ENCODE results near the gene MYPOP. TPM values are rescaled to one million over a fixed set of nuclear protein-coding genes. Genes with fewer than 3 reads are reported as not detected.

The MYPOP gene
- total and polyA plus RNA-seq, 10 of the 15 experiments (the other 5 are each of a cell fraction or from before 2014, with no cell fraction given), result 0.47 to 9.4 (median 1.4) TPM

DNA sequence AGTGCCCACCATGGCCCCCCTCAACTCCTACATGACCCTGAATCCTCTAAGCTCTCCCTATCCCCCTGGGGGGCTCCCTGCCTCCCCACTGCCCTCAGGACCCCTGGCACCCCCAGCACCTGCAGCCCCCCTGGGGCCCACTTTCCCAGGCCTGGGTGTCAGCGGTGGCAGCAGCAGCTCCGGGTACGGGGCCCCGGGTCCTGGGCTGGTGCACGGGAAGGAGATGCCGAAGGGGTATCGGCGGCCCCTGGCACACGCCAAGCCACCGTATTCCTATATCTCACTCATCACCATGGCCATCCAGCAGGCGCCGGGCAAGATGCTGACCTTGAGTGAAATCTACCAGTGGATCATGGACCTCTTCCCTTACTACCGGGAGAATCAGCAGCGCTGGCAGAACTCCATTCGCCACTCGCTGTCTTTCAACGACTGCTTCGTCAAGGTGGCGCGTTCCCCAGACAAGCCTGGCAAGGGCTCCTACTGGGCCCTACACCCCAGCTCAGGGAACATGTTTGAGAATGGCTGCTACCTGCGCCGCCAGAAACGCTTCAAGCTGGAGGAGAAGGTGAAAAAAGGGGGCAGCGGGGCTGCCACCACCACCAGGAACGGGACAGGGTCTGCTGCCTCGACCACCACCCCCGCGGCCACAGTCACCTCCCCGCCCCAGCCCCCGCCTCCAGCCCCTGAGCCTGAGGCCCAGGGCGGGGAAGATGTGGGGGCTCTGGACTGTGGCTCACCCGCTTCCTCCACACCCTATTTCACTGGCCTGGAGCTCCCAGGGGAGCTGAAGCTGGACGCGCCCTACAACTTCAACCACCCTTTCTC lies 30.1 kb downstream of the MYPOP start:
- in situ Hi-C loops (cut with MboI), result no loop called here
- Histone ChIP-seq H3K4me3 (no peak overlapping the region), H3K4me1 (ENCODE audit: control insufficient read depth, insufficient read depth, low read length) (peaks cover 8% of the 10 kb centered on the region), H3K4me2 (ENCODE audit: control insufficient read depth, insufficient read depth) (no peak overlapping the region), H4K20me1 (ENCODE audit: control insufficient read depth, insufficient read depth) (no peaks in the 10 kb centered on the region), H3K79me2 (ENCODE audit: control insufficient read depth, insufficient read depth, low read length) (no peaks in the 10 kb centered on the region), H3K27ac (ENCODE audit: control insufficient read depth, insufficient read depth) (no peak overlapping the region), H3K27me3 (replicated peaks in 1 of 2; ENCODE audit: control insufficient read depth in 2 of 2, insufficient read depth in 2 of 2, low read length in 1 of 2) (no peaks in the 10 kb centered on the region; a peak in 1 of 4 replicates), H3K36me3 (ENCODE audit: control insufficient read depth in 2 of 2, insufficient read depth in 2 of 2, low read length in 1 of 2) (no peaks in the 10 kb centered on the region), H3K9me3 (replicated peaks; ENCODE audit: control insufficient read depth, insufficient read depth, low read length) (no peaks in the 10 kb centered on the region), H3K9ac (ENCODE audit: control insufficient read depth, insufficient read depth, low read length) (no peak overlapping the region), H2AFZ (ENCODE audit: control insufficient read depth, low read depth, low read length) (no peak overlapping the region)
- ChIA-PET SMC1A (ENCODE audit: uncharacterized antibody, unreplicated experiment) (interaction anchor here (1.2 to 10.0 kb wide), 2 partner anchors 8 to 9 kb away, joined by 3 to 98 read pairs; partner anchors contain the start of gene FOXA3), POLR2A (interaction anchor here (0.9 to 1.2 kb wide), 2 partner anchors 9 to 10 kb away, joined by 3 read pairs; no protein-coding TSS in a partner anchor), RAD21 (ENCODE audit: unreplicated experiment) (interaction anchor here (0.8 kb wide), 1 partner anchor 9 kb away, joined by 3 read pairs; the partner anchor contains the start of gene SYMPK), CTCF (no interaction called here)
- intact Hi-C loops (cut with micrococcal nuclease; ENCODE audit: unreplicated experiment), result no loop called here
- 65% methylated on average over 25 of the region's 34 CpGs for WGBS (ENCODE audit: insufficient coverage, insufficient replicate concordance, low lambda C conversion rate, missing lambda C conversion rate)
- DNase-seq (ENCODE audit: low read depth, low spot score) (no peak), ATAC-seq (no peak), FAIRE-seq (no peak)
- no peak for TF ChIP-seq SMAD5 (IDR thresholded peaks at IDR 0.05; ENCODE audit: low read depth)
- TF ChIP-seq SRF (IDR thresholded peaks at IDR 0.05; ENCODE audit: low read depth in 2 of 2, low read length in 2 of 2), result no peak
- TF ChIP-seq, protein P1, sequence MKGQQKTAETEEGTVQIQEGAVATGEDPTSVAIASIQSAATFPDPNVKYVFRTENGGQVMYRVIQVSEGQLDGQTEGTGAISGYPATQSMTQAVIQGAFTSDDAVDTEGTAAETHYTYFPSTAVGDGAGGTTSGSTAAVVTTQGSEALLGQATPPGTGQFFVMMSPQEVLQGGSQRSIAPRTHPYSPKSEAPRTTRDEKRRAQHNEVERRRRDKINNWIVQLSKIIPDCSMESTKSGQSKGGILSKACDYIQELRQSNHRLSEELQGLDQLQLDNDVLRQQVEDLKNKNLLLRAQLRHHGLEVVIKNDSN (IDR thresholded peaks at IDR 0.05; ENCODE audit: borderline replicate concordance, extremely low read length, insufficient read depth, low read depth, low read length), result no peak
- no peak for TF ChIP-seq EZH2 (IDR thresholded peaks at IDR 0.05; ENCODE audit: borderline replicate concordance, control insufficient read depth, low read depth, low read length)
- no peak for TF ChIP-seq ATF2 (IDR thresholded peaks at IDR 0.05; ENCODE audit: low read length)
- no peak for TF ChIP-seq MYC (IDR thresholded peaks at IDR 0.05; ENCODE audit: insufficient read depth, insufficient read length, insufficient replicate concordance, low read length, severe bottlenecking)
- TF ChIP-seq, protein P2, sequence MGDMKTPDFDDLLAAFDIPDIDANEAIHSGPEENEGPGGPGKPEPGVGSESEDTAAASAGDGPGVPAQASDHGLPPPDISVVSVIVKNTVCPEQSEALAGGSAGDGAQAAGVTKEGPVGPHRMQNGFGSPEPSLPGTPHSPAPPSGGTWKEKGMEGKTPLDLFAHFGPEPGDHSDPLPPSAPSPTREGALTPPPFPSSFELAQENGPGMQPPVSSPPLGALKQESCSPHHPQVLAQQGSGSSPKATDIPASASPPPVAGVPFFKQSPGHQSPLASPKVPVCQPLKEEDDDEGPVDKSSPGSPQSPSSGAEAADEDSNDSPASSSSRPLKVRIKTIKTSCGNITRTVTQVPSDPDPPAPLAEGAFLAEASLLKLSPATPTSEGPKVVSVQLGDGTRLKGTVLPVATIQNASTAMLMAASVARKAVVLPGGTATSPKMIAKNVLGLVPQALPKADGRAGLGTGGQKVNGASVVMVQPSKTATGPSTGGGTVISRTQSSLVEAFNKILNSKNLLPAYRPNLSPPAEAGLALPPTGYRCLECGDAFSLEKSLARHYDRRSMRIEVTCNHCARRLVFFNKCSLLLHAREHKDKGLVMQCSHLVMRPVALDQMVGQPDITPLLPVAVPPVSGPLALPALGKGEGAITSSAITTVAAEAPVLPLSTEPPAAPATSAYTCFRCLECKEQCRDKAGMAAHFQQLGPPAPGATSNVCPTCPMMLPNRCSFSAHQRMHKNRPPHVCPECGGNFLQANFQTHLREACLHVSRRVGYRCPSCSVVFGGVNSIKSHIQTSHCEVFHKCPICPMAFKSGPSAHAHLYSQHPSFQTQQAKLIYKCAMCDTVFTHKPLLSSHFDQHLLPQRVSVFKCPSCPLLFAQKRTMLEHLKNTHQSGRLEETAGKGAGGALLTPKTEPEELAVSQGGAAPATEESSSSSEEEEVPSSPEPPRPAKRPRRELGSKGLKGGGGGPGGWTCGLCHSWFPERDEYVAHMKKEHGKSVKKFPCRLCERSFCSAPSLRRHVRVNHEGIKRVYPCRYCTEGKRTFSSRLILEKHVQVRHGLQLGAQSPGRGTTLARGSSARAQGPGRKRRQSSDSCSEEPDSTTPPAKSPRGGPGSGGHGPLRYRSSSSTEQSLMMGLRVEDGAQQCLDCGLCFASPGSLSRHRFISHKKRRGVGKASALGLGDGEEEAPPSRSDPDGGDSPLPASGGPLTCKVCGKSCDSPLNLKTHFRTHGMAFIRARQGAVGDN (IDR thresholded peaks at IDR 0.05), result no peak
- no peak for TF ChIP-seq POLR2AphosphoS2 (IDR thresholded peaks at IDR 0.05; ENCODE audit: low read depth, low read length)
- TF ChIP-seq FOS (IDR thresholded peaks at IDR 0.05; ENCODE audit: borderline replicate concordance, extremely low read depth, insufficient read length), result no peak
- TF ChIP-seq, protein P3, sequence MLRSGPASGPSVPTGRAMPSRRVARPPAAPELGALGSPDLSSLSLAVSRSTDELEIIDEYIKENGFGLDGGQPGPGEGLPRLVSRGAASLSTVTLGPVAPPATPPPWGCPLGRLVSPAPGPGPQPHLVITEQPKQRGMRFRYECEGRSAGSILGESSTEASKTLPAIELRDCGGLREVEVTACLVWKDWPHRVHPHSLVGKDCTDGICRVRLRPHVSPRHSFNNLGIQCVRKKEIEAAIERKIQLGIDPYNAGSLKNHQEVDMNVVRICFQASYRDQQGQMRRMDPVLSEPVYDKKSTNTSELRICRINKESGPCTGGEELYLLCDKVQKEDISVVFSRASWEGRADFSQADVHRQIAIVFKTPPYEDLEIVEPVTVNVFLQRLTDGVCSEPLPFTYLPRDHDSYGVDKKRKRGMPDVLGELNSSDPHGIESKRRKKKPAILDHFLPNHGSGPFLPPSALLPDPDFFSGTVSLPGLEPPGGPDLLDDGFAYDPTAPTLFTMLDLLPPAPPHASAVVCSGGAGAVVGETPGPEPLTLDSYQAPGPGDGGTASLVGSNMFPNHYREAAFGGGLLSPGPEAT (IDR thresholded peaks at IDR 0.05; ENCODE audit: low read depth), result no peak
- BruUV-seq (replicated peaks), result no TSS peak

Measured in GM12878 (cell line).